SK-N-SH treated with all-trans-retinoic acid at 6 μM for 48 hours (cell line): Measurements from ENCODE around the gene MACIR.

Experiments
- ATAC-seq: fragments of 200-7000 bp; cut with Tn5 transposase; 3 replicates; pipeline ENCODE4 v1.9.1; 2020; ENCODE audit warnings: mild to moderate bottlenecking, moderate library complexity
- BACH2 ChIP-seq: fragments of 250-450 bp; sonication (Bioruptor Pico); IDR thresholded peaks from 2 replicates; pipeline ENCODE4 v1.9.0; 2021; ENCODE audit warnings: mild to moderate bottlenecking, borderline replicate concordance
- CREB5 ChIP-seq: fragments of 250-450 bp; sonication (Bioruptor Pico); IDR thresholded peaks from 2 replicates; pipeline ENCODE4 v1.5.1; 2020; ENCODE audit warnings: low read depth, mild to moderate bottlenecking, moderate library complexity
- CSRNP3 ChIP-seq: fragments of 250-450 bp; sonication (Bioruptor Pico); IDR thresholded peaks from 2 replicates; pipeline ENCODE4 v1.5.1; 2021; ENCODE audit warnings: mild to moderate bottlenecking, moderate library complexity
- GLIS3 ChIP-seq: fragments of 250-450 bp; sonication (Bioruptor Pico); IDR thresholded peaks from 2 replicates; pipeline ENCODE4 v1.5.0; 2020; ENCODE audit warnings: mild to moderate bottlenecking, moderate library complexity
- OSR1 ChIP-seq: fragments of 250-450 bp; sonication (Bioruptor Pico); IDR thresholded peaks from 2 replicates; pipeline ENCODE4 v1.8.0; 2022; ENCODE audit warnings: moderate library complexity, mild to moderate bottlenecking, inconsistent platforms
- PATZ1 ChIP-seq: fragments of 250-450 bp; sonication (Bioruptor Pico); IDR thresholded peaks from 2 replicates; pipeline ENCODE4 v1.8.0; 2020; ENCODE audit warnings: mild to moderate bottlenecking, moderate library complexity, borderline replicate concordance
- POU6F1 ChIP-seq: fragments of 250-450 bp; sonication (Bioruptor Pico); IDR thresholded peaks from 2 replicates; pipeline ENCODE4 v1.8.0; 2021; ENCODE audit warnings: low read depth, mild to moderate bottlenecking, moderate library complexity, borderline replicate concordance
- PPARA ChIP-seq: fragments of 250-450 bp; sonication (Bioruptor Pico); IDR thresholded peaks from 2 replicates; pipeline ENCODE4 v1.5.0; 2020; ENCODE audit warnings: mild to moderate bottlenecking, borderline replicate concordance
- RARB ChIP-seq: fragments of 250-450 bp; sonication (Bioruptor Pico); IDR thresholded peaks from 2 replicates; pipeline ENCODE4 v1.8.0; 2021; ENCODE audit warnings: mild to moderate bottlenecking, moderate library complexity
- SNAI2 ChIP-seq: fragments of 250-450 bp; sonication (Bioruptor Pico); IDR thresholded peaks from 2 replicates; pipeline ENCODE4 v1.5.0; 2020; ENCODE audit warnings: mild to moderate bottlenecking, moderate library complexity
- TCF4 ChIP-seq: fragments of 250-450 bp; sonication (Bioruptor Pico); IDR thresholded peaks from 2 replicates; pipeline ENCODE4 v1.8.0; 2021; ENCODE audit warnings: mild to moderate bottlenecking, moderate library complexity, borderline replicate concordance
- TOX ChIP-seq: fragments of 250-450 bp; sonication (Bioruptor Pico); IDR thresholded peaks from 2 replicates; pipeline ENCODE4 v1.8.0; 2021; ENCODE audit warnings: mild to moderate bottlenecking, moderate library complexity, borderline replicate concordance
- ZC3H10 ChIP-seq: fragments of 250-450 bp; sonication (Bioruptor Pico); IDR thresholded peaks from 2 replicates; pipeline ENCODE4 v1.5.1; 2021; ENCODE audit warnings: mild to moderate bottlenecking, moderate library complexity
- ZFP3 ChIP-seq: fragments of 250-450 bp; sonication (Bioruptor Pico); IDR thresholded peaks from 2 replicates; pipeline ENCODE4 v1.5.0; 2020; ENCODE audit warnings: mild to moderate bottlenecking, moderate library complexity
- ZNF565 ChIP-seq: fragments of 450-650 bp; formaldehyde crosslinking; conservative IDR thresholded peaks from 2 replicates; pipeline ENCODE4 v1.5.0; 2020; ENCODE audit warnings: low read depth, mild to moderate bottlenecking, moderate library complexity
- ZNF70 ChIP-seq: fragments of 450-650 bp; formaldehyde crosslinking; IDR thresholded peaks from 2 replicates; pipeline ENCODE4 v1.5.0; 2020; ENCODE audit warnings: mild to moderate bottlenecking, moderate library complexity

Gene MACIR

DNA sequence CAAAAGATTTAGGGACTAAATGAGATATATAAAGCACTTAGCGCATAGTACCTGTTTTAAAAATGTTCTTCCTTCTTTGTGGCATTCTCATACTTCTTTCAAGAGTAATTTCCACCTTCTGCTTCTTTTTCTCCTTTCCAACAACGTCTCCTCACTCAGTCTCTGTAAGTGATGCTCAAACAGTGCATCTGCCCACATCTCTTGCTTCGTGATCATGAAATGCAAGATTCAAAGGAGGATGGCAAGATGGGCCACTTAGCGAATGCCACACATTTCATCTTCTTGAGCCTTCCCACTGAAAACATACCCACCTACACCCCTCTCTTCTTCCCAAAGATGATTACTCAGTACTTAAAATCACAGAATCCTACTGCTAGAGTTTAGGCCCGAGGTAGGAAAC, 36.9 kb downstream of the MACIR start:
- TF ChIP-seq BACH2 (CRISPR knock-in tag), result no peak
- TF ChIP-seq GLIS3 (CRISPR knock-in tag), result no peak
- no peak for TF ChIP-seq PPARA (CRISPR knock-in tag)
- TF ChIP-seq RARB, result no peak
- no peak for TF ChIP-seq TCF4 (CRISPR knock-in tag)
- no peak for TF ChIP-seq TOX (CRISPR knock-in tag)
- TF ChIP-seq CSRNP3, result no peak
- ATAC-seq, result no peak

DNA sequence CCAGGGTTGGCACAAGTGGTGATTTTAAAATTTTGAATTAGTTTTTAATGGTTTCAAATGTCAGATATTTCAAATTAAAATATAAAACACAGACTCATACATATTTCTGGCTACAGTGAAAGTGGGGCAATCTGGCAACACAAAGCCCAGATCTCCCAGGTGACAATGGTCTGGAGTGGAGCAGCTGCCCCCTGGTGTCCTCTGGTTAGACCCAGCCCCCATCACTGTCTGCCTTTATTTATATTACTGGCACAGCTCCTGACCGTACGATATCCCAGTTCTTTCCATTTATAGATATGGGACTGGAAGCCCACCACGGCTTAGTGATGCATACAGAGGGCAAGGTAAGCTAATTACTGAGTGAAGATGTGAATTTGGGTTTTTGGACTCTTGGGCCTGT, 37.3 kb downstream of the MACIR start:
- no peak for ATAC-seq
- TF ChIP-seq ZC3H10 (CRISPR knock-in tag) (no peak), SNAI2 (CRISPR knock-in tag) (no peak), GLIS3 (CRISPR knock-in tag) (no peak), PATZ1 (CRISPR knock-in tag) (no peak), CSRNP3 (no peak), TCF4 (CRISPR knock-in tag) (no peak), BACH2 (CRISPR knock-in tag) (no peak), CREB5 (CRISPR knock-in tag) (no peak), ZFP3 (no peak)

DNA sequence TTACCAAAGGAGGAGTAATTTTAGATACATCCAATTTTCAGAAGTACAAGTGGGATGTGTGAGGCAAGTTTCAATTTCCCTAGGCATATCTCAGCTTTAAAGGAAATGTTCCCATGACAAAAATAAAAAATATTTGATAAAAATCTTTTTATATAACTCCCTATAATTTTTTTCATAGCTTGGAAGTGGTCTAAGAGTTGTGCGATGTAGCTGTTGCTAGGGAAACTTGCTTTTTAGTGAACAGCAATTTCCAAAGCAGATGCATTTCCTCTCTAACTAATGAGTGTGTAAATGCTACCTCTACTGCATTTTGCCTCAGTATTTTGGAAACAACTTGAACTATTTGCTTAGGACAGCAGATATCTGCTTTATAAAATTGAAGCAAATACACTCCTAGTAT, 39.6 kb downstream of the MACIR start:
- TF ChIP-seq POU6F1 (CRISPR knock-in tag), result no peak
- TF ChIP-seq CSRNP3, result no peak
- TF ChIP-seq ZC3H10 (CRISPR knock-in tag), result no peak
- TF ChIP-seq OSR1 (CRISPR knock-in tag), result no peak
- ATAC-seq, result no peak

DNA sequence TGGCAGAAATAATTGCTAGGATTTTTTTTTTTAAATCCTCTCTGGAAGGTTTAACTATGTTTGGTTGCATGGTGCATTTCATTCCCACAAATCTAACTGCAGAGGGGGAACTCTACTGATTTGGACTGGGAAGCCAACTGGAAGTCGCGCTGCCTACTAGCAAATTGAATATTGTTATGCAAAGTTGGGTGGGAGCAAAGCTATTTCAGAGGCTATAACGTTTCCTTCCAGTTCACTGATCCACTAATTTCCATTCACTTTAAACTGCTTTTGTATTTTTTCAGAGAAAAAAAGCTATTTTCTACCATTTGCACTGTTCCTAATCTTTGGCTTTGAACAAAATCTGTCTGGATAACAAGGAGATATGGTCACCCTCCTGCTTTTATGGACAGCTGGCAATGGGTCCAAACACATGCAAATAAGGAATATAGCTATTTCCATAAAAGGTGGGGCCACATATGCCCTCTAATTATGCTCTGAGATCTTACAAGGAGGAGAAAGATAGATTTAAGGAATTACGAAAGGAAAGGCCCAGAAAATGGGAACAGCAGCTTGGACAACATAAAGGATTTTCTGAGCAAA, 40.1 kb downstream of the MACIR start:
- ATAC-seq, result no peak
- TF ChIP-seq ZNF565 (no peak), ZNF70 (no peak), CREB5 (CRISPR knock-in tag) (no peak), BACH2 (CRISPR knock-in tag) (no peak)
